SHP77 (cell line): ENCODE results near the gene CRIP2.

ENCODE experiments used
- DNase-seq, 2 experiments: peaks; one replicate each; lab custom pipeline; 2025; lab: John Stamatoyannopoulos, UW

Gene CRIP2

GRCh38 chr14:105476831-105477659 is 2.4 kb downstream of the CRIP2 start:
- peak in 1 of 2 experiments; percentile 26 for DNase-seq

GRCh38 chr14:105477660-105478397 is 3.2 kb downstream of the CRIP2 start:
- DNase-seq: no peak

GRCh38 chr14:105478398-105479251 is 4.0 kb downstream of the CRIP2 start:
- DNase-seq: no peak

- DNase-seq: no peak
Observed at GRCh38 chr14:105479431-105480158, 5.0 kb downstream of the CRIP2 start.

GRCh38 chr14:105480199-105480746 is 5.7 kb downstream of the CRIP2 start:
- no peak for DNase-seq

- peak; percentile 65 to 81 for DNase-seq
Observed at GRCh38 chr14:105480807-105481801, 6.5 kb downstream of the CRIP2 start.

DNA sequence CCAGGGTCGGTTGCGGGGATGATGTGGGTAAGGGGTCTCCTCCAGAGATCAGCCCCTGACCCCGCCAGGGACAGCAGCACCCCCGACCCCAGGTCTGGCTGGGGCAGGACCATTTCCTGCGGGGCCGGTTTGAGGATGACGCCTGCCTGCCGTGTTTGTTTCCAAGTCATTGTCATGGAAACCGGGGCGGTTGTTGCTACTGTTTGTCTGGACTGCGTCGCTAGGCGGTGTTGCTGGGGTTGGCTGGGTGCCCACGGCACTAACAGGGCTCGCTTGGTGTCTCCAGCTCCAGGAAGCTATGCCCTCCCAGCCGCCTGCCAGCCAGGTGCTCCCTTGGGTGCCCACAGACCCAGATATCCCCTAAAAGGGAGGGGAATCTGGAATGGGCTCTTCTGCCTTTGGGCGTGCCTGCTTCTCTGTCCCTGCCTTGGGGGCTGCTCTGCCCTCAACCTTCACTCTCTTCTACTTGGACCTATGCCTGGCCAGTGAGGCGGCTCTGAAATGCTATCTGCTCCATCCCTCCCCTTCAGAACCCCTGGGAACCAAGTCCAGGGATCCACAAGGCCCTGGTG is 7.4 kb downstream of the CRIP2 start:
- DNase-seq: peak; percentile 89 to 92

DNA sequence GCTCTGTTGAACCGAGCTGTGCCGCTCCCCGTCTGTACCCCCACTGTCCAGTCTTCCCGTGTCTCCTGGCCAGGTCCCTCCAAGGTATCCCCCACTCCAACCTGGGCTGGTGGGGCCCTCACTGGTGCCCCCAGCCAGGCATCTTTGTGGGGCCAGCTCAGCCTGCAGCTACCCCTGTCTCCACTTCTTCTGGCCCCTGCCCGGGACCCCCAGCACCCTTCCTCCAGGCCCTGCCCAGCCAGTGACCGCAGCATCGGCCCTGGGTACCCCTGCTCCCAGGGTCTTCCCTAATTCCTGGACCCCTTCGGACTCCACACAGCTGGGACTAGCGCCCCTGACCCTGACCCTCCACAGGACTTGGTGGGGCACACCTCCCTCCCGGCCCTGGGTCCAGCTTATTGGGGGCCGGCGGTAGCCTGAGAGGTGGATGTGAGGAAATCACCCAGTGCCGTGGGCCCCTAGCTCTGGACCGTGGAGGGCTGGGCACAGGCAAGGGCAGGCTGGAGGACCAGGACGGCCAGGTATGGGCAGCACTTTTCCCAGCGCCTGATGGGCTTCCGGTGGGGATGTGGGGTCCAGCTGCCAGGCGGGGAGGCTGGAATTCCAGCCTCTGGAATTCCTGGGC is 8.0 kb downstream of the CRIP2 start:
- no peak for DNase-seq

- no peak for DNase-seq
Observed at GRCh38 chr14:105483300-105484068, 8.9 kb downstream of the CRIP2 start.

DNA sequence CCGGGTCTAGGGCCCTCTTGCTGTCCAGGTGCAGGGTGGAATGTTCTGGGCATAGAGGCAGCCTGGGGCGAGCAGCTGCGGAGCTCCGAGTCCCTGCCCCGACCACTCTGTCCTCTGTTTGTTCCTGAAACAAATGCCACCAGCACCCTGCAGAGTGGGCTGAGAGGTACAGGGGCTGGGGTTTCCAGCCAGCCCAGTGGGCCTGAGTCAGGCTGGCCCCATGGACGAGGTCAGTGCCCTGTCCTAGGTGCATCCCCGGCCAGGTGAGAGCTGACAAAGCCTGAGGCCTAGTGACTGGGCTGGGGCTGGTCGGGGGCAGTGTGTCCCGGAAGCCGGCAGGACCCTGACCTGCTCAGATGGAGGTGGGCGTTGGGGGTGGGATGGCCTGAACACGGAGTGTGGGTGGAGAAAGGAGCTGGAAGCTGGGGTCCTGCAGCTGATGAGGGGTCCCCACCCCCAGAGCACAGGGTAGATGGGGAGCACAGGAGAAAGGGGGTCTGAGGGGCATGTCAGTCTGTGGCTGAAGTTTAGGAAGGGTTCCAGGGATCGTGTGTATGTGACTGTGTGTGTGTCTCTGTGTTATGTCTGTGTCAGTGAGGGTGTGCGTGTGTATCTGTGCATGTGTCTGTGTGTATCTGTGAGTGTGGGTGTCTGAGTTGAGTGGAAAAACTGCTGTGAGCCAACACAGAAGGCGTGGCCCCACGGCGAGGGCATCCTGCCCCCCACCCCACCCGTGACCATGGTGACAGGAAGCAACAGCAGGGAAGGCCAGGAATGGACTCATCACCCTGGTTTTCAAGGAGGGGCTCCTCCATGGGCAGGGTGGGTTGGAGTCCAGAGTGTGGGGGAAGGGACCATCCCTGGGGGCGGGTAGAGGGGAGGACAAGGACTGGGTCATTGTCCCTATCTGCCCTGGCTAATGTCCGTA is 9.7 kb downstream of the CRIP2 start:
- DNase-seq: no peak

DNA sequence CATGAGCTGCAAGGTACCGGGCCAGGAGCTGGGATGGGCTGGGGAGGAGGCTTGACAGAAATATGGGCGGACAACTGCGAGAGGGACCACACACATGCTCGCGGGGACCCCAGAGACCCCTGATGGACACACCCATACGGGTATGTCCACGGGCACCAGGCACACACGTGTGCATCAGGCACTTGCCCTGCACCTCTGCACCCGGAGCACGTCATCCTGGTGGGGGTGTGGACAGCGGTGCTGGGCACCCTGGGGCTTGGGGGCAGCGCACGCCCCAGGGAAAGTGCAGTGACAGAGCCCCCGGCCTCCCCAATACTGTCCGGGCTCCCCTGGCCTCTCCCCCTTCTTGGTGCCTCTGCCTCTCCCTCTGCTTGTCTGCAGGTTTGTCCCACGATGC is 10.4 kb downstream of the CRIP2 start:
- no peak for DNase-seq

GRCh38 chr14:105485739-105486162 is 11.1 kb downstream of the CRIP2 start:
- peak; percentile 70 to 78 for DNase-seq

- DNase-seq: no peak
Observed at GRCh38 chr14:105486163-105486973, 11.7 kb downstream of the CRIP2 start, which contains the start of gene CRIP1. TSS of gene CRIP1 (plus strand) at chr14:105486886. CDS start at chr14:105487260, 374 bp downstream.

DNA sequence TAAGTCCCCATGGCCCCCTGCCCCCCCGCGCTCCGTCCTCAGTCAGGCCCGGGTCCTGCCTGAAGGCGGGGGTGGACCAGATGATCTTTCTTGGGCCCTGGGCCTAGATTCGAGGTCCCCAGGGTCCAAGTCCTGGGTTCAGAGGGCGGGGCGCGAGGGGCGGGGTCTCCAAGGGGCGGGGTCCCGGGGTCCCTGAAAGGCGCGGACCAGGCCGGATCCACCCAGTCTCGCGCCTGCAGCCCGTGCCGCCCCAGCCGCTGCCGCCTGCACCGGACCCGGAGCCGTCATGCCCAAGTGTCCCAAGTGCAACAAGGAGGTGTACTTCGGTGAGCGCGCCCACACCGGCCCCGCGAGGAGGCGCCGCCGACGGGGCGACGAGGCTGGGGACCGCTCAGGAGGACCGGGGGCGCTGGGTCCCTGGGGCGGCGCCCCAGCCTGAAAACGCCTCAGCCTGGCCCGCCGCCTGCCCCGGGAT is 12.4 kb downstream of the CRIP2 start:
- DNase-seq: no peak

GRCh38 chr14:105487449-105487985 is 12.9 kb downstream of the CRIP2 start:
- DNase-seq: no peak
